GM20431 (cell line): ENCODE data around the gene THUMPD2.

ENCODE experiments used
- in situ Hi-C: fragments of 300-500 bp; cut with MseI, MboI; formaldehyde crosslinking; loops from one replicate; pipeline ENCODE4 v1.15.0; 2020; ENCODE audit warnings: low sequenced_read_pairs; ENCODE audit not compliant: unreplicated experiment

The THUMPD2 gene

DNA sequence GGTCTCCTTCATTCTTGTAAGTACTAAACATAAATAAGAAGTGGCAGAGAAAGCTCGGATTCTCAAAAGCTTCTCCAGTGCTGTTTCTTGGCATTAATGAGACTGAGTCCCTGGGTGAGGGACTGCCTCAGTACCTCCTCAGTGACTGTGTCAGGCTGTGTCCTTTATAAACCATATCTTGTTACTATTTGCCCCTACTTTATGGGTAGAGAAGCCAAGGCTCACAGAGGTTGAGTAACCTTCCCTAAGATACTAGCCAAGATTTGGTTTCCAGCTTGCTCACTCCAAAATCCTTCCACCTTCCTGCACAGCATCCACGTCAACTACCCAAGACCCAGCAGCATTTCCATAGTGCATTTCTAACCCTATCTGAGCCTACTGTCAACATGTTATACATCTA is 55.6 kb downstream of the THUMPD2 start:
- in situ Hi-C loops = no loop called here

DNA sequence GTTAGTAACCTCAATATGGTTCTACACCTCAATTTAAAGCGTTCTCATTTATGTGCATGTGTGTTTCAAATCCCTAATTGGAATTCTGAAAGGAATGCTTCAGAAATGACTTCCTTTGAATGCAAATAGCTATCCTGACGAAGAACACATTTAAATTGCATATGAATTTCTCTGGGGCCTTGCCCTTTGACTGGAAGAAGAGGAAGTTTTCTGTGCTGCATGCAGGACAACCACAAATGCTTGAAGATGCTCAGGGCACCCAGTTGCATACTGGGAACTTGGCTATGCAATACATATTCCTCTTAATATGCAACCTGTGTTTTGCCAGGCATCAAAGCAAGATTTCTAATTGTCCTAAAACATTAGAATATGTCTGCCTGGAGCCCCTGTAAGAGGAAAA is 58.1 kb downstream of the THUMPD2 start:
- in situ Hi-C loops = no loop called here

DNA sequence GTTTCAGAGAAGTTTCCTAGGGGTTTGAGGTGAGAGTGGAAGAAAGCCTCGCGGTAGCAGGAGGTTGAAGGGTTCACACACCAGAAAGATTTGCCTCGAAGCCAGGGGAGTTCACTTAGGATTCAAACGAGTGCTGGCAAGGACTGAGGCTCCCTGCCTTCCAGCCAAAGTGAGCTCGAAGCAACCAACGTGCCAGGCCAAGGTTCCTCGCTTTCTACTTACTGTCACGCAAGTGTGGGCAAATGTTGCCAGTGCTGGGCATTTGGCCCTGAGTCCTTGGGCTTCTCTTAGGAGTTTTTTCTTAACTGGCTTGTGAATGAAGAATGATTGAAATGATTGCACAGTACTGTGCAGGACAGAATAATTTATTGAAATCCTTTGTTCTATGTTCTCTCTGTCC is 59.7 kb downstream of the THUMPD2 start:
- in situ Hi-C loops = no loop called here

DNA sequence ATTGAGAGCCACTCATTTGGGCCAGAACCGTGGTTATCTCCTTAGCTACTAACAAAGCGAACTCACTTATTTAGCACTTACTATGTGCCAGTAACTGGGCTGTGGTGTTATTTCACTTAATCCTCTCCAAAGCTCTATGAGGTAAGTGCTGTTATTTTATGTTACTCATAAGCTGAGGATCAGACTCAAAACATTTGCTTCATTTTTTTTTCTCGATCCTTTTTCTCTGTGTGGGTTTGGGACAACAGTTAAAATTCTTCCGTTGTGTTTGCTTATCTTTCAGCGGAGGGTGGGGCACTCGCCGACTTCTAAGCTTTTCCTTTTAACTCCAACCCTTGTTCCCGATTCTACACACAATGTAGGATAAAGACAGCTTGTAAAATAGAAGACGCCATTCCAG is 60.6 kb downstream of the THUMPD2 start:
- in situ Hi-C loops = no loop called here

DNA sequence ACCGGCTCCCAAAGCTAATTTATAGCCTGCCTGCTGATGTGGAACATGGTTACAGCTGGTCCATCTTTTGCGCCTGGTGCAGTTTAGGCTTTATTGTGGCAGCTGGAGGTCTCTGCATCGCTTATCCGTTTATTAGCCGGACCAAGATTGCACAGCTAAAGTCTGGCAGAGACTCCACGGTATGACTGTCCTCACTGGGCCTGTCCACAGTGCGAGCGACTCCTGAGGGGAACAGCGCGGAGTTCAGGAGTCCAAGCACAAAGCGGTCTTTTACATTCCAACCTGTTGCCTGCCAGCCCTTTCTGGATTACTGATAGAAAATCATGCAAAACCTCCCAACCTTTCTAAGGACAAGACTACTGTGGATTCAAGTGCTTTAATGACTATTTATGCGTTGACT is 62.0 kb downstream of the THUMPD2 start:
- in situ Hi-C loops = no loop called here

DNA sequence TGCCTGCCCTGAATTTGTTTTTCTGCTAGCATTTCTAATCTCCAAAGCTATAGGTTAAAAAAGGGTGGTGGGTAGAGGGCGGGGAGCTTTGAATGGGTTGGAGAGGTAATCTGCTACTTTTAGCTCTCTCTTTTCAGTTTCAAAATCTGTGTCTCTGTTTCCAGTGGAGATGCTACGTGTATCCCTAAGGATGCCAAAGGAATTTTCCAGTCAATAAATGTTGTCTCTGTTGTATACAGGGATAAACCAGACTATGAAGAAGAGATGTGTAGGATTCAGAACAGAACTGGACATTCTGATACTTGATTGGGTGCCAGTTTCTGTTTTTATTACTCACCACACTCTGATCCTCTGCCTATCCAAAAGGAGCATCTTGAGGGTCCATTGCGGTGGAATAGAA is 63.2 kb downstream of the THUMPD2 start:
- in situ Hi-C loops = no loop called here

DNA sequence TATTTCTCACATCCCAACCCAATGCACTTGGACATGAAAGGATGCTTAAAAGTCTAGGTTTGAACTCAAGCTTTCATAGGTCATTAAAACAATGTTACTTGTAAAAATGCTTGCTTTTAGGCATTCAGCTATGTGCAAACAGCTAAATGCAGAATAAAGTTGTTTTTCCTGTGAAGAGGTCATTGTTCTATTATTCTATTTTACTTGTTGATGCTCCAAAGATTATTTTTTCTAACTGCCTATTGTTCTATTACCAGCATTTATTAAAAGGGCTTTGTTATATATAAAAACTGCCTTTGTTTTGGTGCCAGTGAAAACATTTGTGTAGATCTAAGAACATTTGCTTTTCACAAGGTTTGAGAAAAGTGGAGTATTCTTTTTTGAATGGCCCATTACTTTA is 64.0 kb downstream of the THUMPD2 start:
- in situ Hi-C loops = no loop called here

DNA sequence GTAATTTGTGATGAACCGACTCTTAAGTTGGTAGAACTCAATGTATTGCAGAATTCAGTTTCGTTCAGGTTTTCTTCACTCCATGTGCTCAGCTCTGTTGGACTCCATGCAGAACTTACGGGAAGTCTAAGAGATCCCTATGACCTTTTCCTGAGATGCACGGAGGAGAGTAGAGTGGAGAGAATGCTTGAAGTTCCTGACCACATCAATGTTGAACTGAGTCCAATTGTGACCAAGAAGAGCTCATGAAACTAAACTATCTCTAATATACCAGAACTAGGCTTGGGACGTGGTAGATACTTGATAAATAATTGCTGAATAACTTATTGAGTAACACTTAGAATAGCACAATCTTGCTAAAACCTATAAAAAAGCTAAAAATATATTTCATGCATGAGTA is 66.1 kb downstream of the THUMPD2 start:
- in situ Hi-C loops = no loop called here

DNA sequence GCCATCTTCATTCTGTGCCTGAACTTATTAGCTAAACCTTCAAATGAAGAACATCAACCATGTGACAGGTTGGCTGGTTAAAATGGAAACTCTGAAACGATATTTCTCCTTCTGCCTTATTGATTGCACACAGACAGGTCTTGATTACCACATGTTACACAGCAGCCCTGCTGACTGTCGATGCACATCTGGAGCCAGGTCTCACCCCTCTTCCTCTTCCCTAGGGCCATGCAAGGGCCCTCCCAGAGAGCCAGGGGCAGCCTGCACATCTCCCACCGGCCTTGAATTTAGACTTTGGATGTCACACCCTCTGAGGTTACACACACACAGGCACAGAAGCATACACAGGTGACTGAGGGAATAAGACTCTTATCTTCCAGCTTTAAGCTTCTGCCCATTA is 68.3 kb downstream of the THUMPD2 start:
- in situ Hi-C loops = no loop called here

DNA sequence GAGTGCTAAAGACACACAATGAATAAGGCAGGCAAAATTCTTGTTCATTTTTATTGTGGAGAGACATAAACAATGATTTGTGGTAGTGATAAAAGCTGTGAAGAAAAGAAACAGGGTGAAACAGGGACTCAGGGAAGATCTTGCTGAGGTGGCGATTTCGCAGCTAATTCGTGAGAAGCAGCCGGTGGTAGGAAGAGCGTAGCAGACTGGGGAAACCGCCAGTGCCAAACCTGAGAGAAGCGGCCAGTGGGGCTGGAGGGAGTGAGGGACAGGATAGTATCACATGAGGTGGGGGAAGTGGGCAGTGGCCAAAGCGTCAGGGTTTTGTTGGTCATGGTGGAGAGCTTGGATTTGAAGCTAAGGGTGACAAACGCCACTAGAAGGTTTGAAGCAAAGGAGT is 71.1 kb downstream of the THUMPD2 start:
- in situ Hi-C loops = no loop called here

DNA sequence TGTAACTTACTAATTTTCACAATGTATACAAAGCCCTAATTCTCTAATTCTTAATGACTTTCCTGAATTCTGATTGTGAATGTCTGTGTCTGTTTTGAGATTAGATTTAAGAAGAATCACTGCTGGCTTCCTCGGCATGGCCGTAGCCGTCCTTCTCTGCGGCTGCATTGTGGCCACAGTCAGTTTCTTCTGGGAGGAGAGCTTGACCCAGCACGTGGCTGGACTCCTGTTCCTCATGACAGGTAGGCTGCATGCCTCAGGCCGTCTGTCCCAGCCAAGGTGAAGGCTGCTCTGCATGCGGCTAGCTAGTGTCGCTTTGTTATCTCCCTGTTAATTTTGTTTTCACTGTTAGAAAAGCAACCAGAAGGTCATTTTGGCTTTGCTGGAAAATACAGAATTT is 72.1 kb downstream of the THUMPD2 start:
- in situ Hi-C loops = no loop called here

DNA sequence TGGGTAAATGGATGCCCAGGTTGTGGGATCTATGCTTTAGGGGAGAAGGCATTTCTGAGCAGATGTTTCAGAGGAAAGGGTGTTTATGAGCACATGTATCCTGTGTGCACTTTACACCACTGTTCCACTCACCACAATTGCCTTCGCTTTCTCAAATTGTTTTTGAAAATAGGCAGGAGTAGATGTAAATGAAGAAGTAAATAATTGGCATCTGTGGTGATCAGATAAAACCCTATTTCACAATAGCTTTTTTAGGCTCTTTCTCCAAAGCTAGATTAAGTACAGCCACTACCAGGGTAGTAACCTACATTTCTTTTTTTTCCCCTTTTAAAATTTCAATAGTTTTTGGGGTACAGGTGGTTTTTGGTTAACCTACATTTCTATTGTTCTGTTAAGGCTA is 72.7 kb downstream of the THUMPD2 start:
- in situ Hi-C loops = no loop called here

DNA sequence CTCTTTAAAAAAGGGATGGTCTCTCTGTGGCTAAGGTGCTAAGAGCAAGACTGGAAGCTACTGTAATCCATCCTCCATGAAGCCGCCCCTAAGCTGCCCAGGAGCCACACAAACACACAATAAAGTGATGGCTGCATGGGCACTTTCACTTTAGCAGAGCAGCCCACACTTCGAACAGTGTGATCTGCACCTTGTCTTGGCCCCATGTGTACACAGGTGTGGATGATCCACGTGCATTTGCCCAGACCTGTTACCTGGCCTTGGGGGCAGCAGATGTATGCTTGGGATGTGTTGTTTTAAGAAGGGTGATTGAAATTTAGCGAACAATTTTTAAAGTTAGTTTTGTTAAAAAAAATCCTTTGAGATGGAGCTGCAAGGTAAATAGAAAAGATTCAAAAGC is 73.4 kb downstream of the THUMPD2 start:
- in situ Hi-C loops = no loop called here

DNA sequence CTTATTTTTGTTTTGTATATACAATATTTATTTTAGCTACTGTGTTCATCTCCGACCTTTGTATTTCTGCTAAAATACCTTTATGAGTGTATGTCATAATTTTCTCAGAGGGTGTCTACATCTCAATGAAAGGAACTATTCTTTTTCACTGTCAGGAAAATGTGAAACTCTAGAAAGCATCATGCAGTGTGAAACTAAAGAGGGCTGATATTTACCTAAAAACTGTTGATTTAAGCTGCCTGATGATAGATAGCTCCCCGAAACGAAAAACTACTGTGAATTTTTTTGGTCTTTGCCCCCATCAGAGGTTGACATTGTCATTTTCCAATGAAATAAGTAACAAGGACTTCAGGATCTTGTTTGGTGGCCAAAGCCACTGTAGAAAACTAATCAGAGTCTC is 74.5 kb downstream of the THUMPD2 start:
- in situ Hi-C loops = no loop called here

DNA sequence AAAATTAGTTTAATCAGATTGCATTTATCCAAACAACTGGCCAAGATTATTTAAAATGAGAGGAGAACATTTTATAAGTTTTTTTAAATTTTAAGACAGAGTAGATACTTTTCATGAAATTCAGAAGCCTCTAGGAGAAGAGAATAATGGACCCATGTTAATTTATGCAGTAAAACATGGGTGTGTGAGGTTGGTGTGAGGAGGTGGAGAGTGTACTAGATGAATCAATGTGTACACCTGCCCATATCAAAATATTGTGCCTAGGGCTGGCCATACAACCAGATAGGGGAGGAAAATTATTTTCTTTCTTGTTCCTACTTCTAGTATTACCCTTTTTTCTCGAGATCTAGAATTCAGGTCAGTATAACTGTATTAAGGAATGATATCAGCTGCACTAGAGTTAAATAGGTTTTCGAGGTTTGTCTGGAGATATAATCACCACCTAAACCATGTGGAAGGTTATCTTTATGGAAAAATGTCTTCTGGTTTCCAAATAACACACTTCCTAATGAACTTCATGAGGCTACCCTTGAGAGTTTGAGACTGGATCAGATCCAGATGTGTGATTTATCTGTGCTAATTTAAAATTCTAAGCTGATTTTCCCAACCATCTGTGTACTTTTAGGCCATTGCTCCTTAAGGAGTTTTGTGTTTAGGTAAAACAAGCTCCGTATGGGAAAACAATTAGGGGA is 75.7 kb downstream of the THUMPD2 start:
- in situ Hi-C loops = no loop called here

DNA sequence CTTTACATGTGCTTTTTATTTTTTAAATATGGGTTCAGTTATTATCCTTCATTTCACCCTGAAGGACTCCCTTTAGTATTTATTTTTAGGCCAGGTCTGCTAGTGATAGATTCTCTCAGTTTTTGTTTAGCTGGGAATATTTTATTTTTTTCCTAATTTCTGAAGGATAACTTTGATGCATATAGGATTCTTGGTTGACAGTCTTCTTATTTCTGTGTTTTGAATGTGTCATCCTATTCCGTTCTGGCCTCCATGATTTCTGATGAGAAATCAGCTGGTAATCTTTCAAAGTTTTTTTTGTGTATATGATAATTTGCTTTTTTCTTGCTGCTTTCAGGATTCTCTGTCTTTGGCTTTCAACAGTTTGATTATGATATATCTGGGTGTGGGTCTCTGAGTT is 77.9 kb downstream of the THUMPD2 start:
- in situ Hi-C loops = no loop called here

DNA sequence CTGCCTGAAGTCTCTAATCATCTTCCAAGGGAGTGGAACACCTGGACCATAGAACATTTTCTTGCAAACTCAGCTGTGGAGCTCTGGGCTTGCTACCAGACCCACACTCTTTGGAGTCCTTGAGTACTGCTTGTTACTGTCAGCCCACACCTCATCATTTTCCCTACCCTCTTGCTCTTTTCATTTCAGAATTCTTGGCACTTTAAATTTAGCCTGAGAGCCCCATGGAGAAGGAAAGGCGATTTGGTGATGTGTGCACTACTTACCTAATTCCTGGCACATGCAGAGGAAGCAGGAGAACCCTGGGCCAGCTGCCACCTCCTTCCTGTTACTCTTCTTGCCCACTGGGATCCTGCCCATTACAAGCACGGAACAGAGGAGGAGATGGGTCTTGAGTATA is 81.6 kb downstream of the THUMPD2 start:
- in situ Hi-C loops = no loop called here

DNA sequence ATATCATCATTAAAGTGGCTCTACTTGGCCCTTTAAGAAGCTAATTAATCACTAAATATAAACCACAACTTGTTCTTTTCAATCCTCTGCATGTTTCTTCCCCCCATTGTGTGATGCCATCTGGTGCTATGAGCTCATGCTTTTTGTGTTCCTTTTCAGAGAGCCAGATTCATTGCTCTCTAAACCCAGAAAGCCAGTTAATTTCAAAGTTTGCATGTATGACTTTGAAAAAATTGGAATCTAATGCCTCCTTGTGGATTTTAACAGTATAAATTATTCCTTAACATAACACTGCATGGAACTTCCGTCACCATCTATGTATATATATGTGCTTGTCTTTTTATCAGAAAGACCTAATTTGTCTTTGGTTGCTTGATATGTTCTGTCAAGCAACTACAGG is 82.2 kb downstream of the THUMPD2 start:
- in situ Hi-C loops = no loop called here

DNA sequence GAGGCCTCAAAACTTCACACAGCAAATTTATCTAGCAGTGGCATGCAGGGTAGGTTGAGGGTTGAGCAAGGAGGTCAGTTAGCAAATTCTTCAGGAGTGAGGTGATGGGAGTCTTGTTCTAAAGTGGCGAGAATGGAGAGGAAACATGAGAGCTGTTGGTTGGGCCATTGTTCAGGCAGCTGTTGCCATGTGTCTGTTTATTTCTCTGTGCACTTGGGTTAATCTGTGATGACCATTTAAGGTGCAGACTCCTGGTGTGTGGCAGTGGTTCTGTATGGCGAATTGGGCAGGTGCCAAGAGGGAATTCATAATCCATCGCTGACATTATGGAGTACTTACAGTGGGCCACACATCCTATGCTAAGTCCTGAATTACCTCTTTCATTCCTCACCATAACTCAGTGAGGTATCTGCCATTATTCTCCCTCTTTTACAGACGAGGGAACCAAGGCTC is 82.9 kb downstream of the THUMPD2 start:
- in situ Hi-C loops = no loop called here

DNA sequence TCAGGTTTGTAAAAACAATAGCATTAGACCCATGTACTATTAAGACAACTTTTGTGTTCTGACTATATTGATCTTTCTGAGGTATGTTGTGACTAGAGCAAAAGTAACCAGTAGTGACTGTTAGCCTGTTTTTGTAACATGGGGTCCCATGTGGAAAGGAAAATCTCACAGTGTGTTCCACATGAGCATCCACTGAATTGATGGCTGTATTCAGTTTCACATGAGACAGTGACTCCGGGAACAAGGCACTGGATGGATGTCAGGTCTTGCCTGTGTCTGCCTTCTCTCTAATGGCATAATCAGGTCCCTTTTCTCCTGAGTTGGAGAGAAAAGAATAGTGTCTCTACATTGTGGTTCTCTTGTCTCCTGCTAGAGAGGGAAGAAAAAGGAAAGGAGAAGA is 85.8 kb downstream of the THUMPD2 start:
- in situ Hi-C loops = no loop called here

DNA sequence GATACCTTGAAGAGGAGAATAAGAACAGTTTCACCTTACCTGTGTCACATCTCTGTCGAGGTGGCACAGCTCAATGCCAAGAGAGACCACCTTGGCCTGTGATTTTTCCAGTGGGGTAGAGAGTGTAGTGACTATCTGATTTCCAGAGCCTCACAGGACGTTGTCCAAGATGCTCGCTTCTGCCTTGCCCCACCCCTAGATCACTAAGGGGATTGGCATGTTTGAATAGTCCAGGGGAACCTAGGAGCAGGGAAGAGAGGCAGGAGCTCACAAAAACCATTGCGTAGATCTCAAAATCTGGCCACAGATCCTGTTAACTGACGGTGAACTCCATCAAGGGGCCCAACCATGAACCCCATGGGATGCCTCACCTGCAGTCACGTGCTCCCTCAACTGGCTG is 89.2 kb downstream of the THUMPD2 start:
- in situ Hi-C loops = no loop called here

DNA sequence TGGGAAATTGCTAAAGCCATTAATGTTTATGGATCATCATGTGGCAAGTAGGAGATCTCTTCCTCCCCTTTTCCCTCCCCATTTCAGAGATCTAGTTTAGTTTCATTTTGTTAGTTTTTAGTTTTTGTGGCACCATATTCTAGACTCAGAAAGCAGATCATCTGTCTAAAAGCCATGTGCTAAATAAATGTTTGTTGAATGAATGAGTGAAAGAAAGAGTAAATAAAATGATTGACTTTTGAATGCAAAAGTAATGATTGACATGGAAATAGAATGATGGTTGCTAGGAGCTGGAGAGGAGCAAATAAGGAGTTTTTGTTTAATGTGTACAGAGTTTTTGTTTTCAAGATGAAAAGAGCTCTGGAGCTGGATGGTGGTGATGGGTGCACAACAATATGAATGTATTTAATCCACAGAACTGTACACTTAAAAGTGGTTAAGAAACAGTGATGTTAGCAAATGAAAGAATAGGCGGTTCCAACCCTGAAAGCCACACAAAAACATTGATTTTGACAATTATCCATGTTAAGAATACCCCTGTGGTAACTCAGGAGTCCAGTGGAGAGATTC is 89.7 kb downstream of the THUMPD2 start:
- in situ Hi-C loops = no loop called here
